GM20431 (cell line): ENCODE data around the gene ZNF26.

Experiments
- in situ Hi-C: fragments of 300-500 bp; cut with MseI, MboI; formaldehyde crosslinking; loops from one replicate; pipeline ENCODE4 v1.15.0; 2020; ENCODE audit warnings: low sequenced_read_pairs; ENCODE audit not compliant: unreplicated experiment

The ZNF26 gene

GRCh38 chr12:133057446-133057845 is 71.3 kb downstream of the ZNF26 start:
- in situ Hi-C loops: no loop called here

GRCh38 chr12:133058203-133059113 is 72.3 kb downstream of the ZNF26 start:
- in situ Hi-C loops: no loop called here

- in situ Hi-C loops: no loop called here
These were observed 75.8 kb downstream of the ZNF26 start for GRCh38 chr12:133061954-133062353.

GRCh38 chr12:133063556-133063955 is 77.4 kb downstream of the ZNF26 start:
- in situ Hi-C loops: no loop called here

GRCh38 chr12:133073836-133074235 is 87.7 kb downstream of the ZNF26 start:
- in situ Hi-C loops: no loop called here
